Measurements from ENCODE around the gene SPATA7. TPM values are rescaled to one million over a fixed set of nuclear protein-coding genes. Genes with fewer than 3 reads are reported as not detected.

SPATA7 gene
- total RNA-seq, 1 experiment from 2014 or later, result 8.0 TPM

- DNase-seq (ENCODE audit: low spot score) (peak; percentile 33), ATAC-seq (peak; percentile 60)
- Mint-ChIP-seq H3K27me3 (ENCODE audit: low read depth) (no peaks in the 10 kb centered on the region), H3K4me3 (no peak overlapping the region), H3K27ac (no peak overlapping the region), H3K9me3 (peaks cover 20% of the 10 kb centered on the region), H3K4me1 (no peaks in the 10 kb centered on the region), H3K36me3 (peaks cover 22% of the 10 kb centered on the region)
- TF ChIP-seq JUN (CRISPR knock-in tag; IDR thresholded peaks at IDR 0.05), result no peak
- TF ChIP-seq CTCF (IDR thresholded peaks at IDR 0.05), result peak; percentile 21; the same call in 1 of the 2 replicates
- ChIA-PET POLR2A (no interaction called here), CTCF (interaction anchor here (1.1 kb wide), 1 partner anchor 12 kb away, joined by 4 read pairs; no protein-coding TSS in a partner anchor)
These were observed 66.8 kb downstream of the SPATA7 start for GRCh38 chr14:88452231-88452630.

GRCh38 chr14:88454886-88455285 is 69.4 kb downstream of the SPATA7 start:
- Mint-ChIP-seq H3K27ac (no peak overlapping the region), H3K4me1 (no peaks in the 10 kb centered on the region), H3K36me3 (peaks cover 42% of the 10 kb centered on the region), H3K9me3 (peaks cover 40% of the 10 kb centered on the region), H3K27me3 (ENCODE audit: low read depth) (no peaks in the 10 kb centered on the region), H3K4me3 (no peak overlapping the region)
- ChIA-PET POLR2A (no interaction called here), CTCF (interaction anchor here (0.7 to 1.1 kb wide), 2 partner anchors 75 to 266 kb away, joined by 3 to 6 read pairs; no protein-coding TSS in a partner anchor)
- ATAC-seq (no peak), DNase-seq (ENCODE audit: low spot score) (no peak)
- TF ChIP-seq ERG (CRISPR knock-in tag; IDR thresholded peaks at IDR 0.05), result no peak
- no peak for TF ChIP-seq NR2C2 (CRISPR knock-in tag; IDR thresholded peaks at IDR 0.05)
- TF ChIP-seq, protein P1, sequence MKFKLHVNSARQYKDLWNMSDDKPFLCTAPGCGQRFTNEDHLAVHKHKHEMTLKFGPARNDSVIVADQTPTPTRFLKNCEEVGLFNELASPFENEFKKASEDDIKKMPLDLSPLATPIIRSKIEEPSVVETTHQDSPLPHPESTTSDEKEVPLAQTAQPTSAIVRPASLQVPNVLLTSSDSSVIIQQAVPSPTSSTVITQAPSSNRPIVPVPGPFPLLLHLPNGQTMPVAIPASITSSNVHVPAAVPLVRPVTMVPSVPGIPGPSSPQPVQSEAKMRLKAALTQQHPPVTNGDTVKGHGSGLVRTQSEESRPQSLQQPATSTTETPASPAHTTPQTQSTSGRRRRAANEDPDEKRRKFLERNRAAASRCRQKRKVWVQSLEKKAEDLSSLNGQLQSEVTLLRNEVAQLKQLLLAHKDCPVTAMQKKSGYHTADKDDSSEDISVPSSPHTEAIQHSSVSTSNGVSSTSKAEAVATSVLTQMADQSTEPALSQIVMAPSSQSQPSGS (CRISPR knock-in tag; IDR thresholded peaks at IDR 0.05; ENCODE audit: borderline replicate concordance, low read depth), result no peak
- no peak for TF ChIP-seq ZNF416 (CRISPR knock-in tag; IDR thresholded peaks at IDR 0.05)
- no peak for TF ChIP-seq FOXP1 (CRISPR knock-in tag; IDR thresholded peaks at IDR 0.05; ENCODE audit: borderline replicate concordance)
- TF ChIP-seq, protein P2, sequence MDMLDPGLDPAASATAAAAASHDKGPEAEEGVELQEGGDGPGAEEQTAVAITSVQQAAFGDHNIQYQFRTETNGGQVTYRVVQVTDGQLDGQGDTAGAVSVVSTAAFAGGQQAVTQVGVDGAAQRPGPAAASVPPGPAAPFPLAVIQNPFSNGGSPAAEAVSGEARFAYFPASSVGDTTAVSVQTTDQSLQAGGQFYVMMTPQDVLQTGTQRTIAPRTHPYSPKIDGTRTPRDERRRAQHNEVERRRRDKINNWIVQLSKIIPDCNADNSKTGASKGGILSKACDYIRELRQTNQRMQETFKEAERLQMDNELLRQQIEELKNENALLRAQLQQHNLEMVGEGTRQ (CRISPR knock-in tag; IDR thresholded peaks at IDR 0.05), result no peak
- no peak for TF ChIP-seq OVOL2 (CRISPR knock-in tag; IDR thresholded peaks at IDR 0.05; ENCODE audit: borderline replicate concordance)
- TF ChIP-seq ZNF219 (CRISPR knock-in tag; IDR thresholded peaks at IDR 0.05; ENCODE audit: borderline replicate concordance), result no peak
- no peak for TF ChIP-seq ZNF121 (CRISPR knock-in tag; IDR thresholded peaks at IDR 0.05)
- TF ChIP-seq MYBL2 (CRISPR knock-in tag; IDR thresholded peaks at IDR 0.05), result no peak

DNA sequence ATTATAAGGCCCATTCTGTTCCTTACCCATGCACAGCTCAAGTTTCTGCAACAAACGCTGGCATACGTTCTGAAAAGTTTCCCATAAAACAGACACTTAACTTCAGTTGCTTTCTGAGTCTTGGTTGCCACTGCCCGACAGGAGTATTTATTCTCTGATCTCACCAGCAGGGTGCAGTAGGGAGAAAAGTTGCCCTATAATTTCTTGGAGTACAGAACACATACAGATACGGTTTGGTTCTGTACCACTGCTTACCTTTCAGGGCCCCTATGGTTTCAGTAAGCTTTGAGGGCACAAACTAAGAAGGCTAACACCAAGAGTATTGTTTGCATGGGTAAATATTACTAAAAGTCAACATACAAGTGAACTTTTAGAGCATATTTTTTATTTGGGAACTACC is 77.9 kb downstream of the SPATA7 start:
- ATAC-seq (peak; percentile 77), DNase-seq (ENCODE audit: low spot score) (no peak)
- H3K4me1 Mint-ChIP-seq, result no peaks in the 10 kb centered on the region
- CTCF ChIA-PET, result interaction anchor here (1.1 to 3.2 kb wide), 4 partner anchors 11 to 274 kb away, joined by 3 to 8 read pairs (median 4); no protein-coding TSS in a partner anchor
- no peak for TF ChIP-seq ZNF671 (CRISPR knock-in tag; IDR thresholded peaks at IDR 0.05)
- TF ChIP-seq NFATC4 (CRISPR knock-in tag; IDR thresholded peaks at IDR 0.05), result no peak
- TF ChIP-seq KAT7 (CRISPR knock-in tag; IDR thresholded peaks at IDR 0.05; ENCODE audit: borderline replicate concordance), result no peak
- TF ChIP-seq ELF4 (CRISPR knock-in tag; IDR thresholded peaks at IDR 0.05; ENCODE audit: low read depth), result no peak
- no peak for TF ChIP-seq ATF1 (CRISPR knock-in tag; IDR thresholded peaks at IDR 0.05)
- TF ChIP-seq CTCF (IDR thresholded peaks at IDR 0.05), result no peak
- TF ChIP-seq CREB1 (CRISPR knock-in tag; IDR thresholded peaks at IDR 0.05), result no peak
- no peak for TF ChIP-seq NFE2L1 (CRISPR knock-in tag; IDR thresholded peaks at IDR 0.05)
- no peak for TF ChIP-seq ZNF423 (CRISPR knock-in tag; IDR thresholded peaks at IDR 0.05)
- no peak for TF ChIP-seq GRHL2 (CRISPR knock-in tag; IDR thresholded peaks at IDR 0.05; ENCODE audit: insufficient replicate concordance, severe bottlenecking)
- no peak for TF ChIP-seq ERG (CRISPR knock-in tag; IDR thresholded peaks at IDR 0.05)
- TF ChIP-seq, protein P2 (CRISPR knock-in tag; IDR thresholded peaks at IDR 0.05), result no peak
- H3K36me3 Mint-ChIP-seq, result peaks cover 51% of the 10 kb centered on the region
- H3K27me3 Mint-ChIP-seq (ENCODE audit: low read depth), result no peaks in the 10 kb centered on the region
- no peak overlapping the region for H3K4me3 Mint-ChIP-seq
- POLR2A ChIA-PET, result no interaction called here
- H3K9me3 Mint-ChIP-seq, result peaks cover 44% of the 10 kb centered on the region
- H3K27ac Mint-ChIP-seq, result no peak overlapping the region

Measured in WTC11 (cell line).